ENCODE data around the gene NDFIP1.
A peak's percentile ranks its signal among the peaks of the same experiment; 100 is the strongest.

The NDFIP1 gene

GRCh38 chr5:142189813-142190212 is 81.2 kb downstream of the NDFIP1 start:
- Histone ChIP-seq H3K9ac (0 out of 22 replicates have a peak overlapping the region, but pooled peaks of 1 of the 11 experiments have one; percentile 28), H3K4me3 (no peak overlapping the region), H4K20me1 (no peaks in the 10 kb centered on the region), H3K9me3 (replicated peaks in 1 of 11) (no peaks in the 10 kb centered on the region), H3K4me1 (peaks cover 21 to 82% (median 66%) of the 10 kb centered on the region in 10 experiments), H3K27ac (0 out of 22 replicates have a peak overlapping the region, but pooled peaks of 2 of the 11 experiments have one; percentile 7), H3K27me3 (no peaks in the 10 kb centered on the region), H3K4me2 (peak overlapping the region in 9 of 11 experiments; percentile 24 to 76 (median 63); a peak in 18 of 22 replicates), H3K36me3 (no peaks in the 10 kb centered on the region)
- no peak for TF ChIP-seq Cebpa-rat (IDR thresholded peaks at IDR 0.05)

- H4K20me1 ChIP-seq = no peaks in the 10 kb centered on the region
- no peak overlapping the region for H3K4me3 ChIP-seq
- peak overlapping the region in 6 of 11 experiments; percentile 2 to 41 (median 30); a peak in 9 of 22 replicates for H3K9ac ChIP-seq
Measured at GRCh38 chr5:142191776-142192175, 83.2 kb downstream of the NDFIP1 start.

DNA sequence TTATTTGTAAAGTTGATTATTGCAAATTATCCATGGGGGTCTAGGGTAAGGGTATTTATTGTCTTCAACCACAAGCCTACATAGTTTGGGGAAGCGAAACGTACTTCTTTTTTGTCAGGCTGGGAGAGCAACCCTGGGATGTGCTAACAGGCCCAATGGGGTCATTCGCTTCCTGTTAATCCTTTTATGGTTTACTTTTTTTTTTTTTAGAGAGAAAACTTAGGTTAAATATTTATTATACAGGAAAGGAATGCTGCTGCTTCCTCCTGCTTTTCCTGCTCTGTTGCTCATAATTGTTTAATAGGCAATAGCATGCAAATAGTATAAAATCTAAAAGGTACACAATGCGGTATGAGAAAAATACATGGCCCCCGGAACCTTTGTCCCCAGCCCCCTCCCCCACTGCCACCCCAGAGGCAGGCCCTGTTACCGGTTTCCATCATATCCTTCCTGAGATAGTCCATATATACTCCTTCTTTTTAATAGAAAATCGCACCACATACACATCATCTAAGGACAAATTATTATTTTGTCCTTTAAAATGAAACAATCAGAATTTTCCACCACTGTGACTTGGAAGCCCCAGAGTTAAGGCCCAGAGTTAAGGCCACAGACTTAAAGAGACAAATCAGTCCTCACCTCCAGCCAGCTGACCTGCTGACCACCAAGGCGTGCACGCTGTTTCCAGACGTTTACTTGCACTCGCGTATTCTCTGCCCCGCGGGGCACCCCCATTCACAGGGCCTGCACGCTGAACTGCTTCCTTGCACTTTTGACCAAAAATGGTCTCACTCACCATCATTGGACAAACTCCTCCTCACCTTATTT is 83.9 kb downstream of the NDFIP1 start:
- H3K4me3 ChIP-seq = no peak overlapping the region; a peak in 1 of 20 replicates
- peaks cover 0 to 3% (median 0%) of the 10 kb centered on the region in 11 experiments; a peak in 1 of 22 replicates for H3K9me3 ChIP-seq (replicated peaks in 1 of 11)
- TF ChIP-seq Cebpa-rat (IDR thresholded peaks at IDR 0.05) = no peak
- H3K36me3 ChIP-seq = no peaks in the 10 kb centered on the region
- H3K27me3 ChIP-seq = no peaks in the 10 kb centered on the region
- peak overlapping the region in 6 of 11 experiments; percentile 2 to 52 (median 30); a peak in 10 of 22 replicates for H3K9ac ChIP-seq
- no peaks in the 10 kb centered on the region for H4K20me1 ChIP-seq
- H3K4me1 ChIP-seq = peaks cover 21 to 64% (median 55%) of the 10 kb centered on the region in 10 experiments
- H3K4me2 ChIP-seq = peak overlapping the region; percentile 57 to 92 (median 74)
- H3K27ac ChIP-seq = peak overlapping the region in 8 of 11 experiments; percentile 9 to 68 (median 58); a peak in 14 of 22 replicates

More at GRCh38 chr5:142191776-142192175, 83.2 kb downstream of the NDFIP1 start:
- Histone ChIP-seq H3K36me3 (no peaks in the 10 kb centered on the region), H3K4me1 (peaks cover 21 to 71% (median 62%) of the 10 kb centered on the region in 10 experiments), H3K4me2 (peak overlapping the region; percentile 57 to 92 (median 74)), H3K27me3 (no peaks in the 10 kb centered on the region), H3K27ac (peak overlapping the region in 9 of 11 experiments; percentile 9 to 68 (median 57); a peak in 17 of 22 replicates), H3K9me3 (replicated peaks in 1 of 11) (no peaks in the 10 kb centered on the region)
- no peak for TF ChIP-seq Cebpa-rat (IDR thresholded peaks at IDR 0.05)

DNA sequence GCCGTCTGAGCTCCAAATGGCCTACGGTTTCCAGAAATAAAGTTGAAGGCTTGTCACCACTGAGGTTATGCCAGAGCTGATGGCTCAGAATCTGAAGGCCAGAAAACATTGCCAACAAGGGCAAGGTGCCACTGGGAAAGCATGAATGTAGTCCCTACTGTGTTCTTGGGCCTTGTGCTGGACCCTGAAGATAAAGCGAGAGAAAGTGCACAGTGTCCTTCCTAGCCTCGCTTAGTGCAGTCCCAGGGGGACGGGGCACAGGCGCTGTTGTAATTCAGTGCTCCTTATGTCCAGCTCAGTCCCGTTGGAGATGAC is 84.5 kb downstream of the NDFIP1 start:
- Histone ChIP-seq H3K27ac (peak overlapping the region in 7 of 11 experiments; percentile 9 to 68 (median 60); a peak in 11 of 22 replicates), H3K27me3 (no peaks in the 10 kb centered on the region), H3K4me2 (peak overlapping the region; percentile 57 to 92 (median 74)), H3K4me1 (peaks cover 21 to 58% (median 49%) of the 10 kb centered on the region in 10 experiments), H3K36me3 (no peaks in the 10 kb centered on the region), H3K4me3 (no peak overlapping the region), H4K20me1 (no peaks in the 10 kb centered on the region), H3K9me3 (replicated peaks in 1 of 11) (peaks cover 0 to 8% (median 0%) of the 10 kb centered on the region in 11 experiments; a peak in 2 of 22 replicates), H3K9ac (peak overlapping the region in 3 of 11 experiments; percentile 18 to 52 (median 21); a peak in 2 of 22 replicates)
- no peak for TF ChIP-seq Cebpa-rat (IDR thresholded peaks at IDR 0.05)

GRCh38 chr5:142197098-142197497 is 88.5 kb downstream of the NDFIP1 start:
- Histone ChIP-seq H3K4me2 (no peak overlapping the region), H3K9ac (no peak overlapping the region), H3K4me1 (peaks cover 13 to 25% (median 18%) of the 10 kb centered on the region in 10 experiments), H3K4me3 (no peak overlapping the region), H3K36me3 (no peaks in the 10 kb centered on the region), H4K20me1 (no peaks in the 10 kb centered on the region), H3K27ac (no peak overlapping the region), H3K27me3 (no peaks in the 10 kb centered on the region), H3K9me3 (replicated peaks in 1 of 11) (peaks cover 0 to 10% (median 0%) of the 10 kb centered on the region in 11 experiments; a peak in 2 of 22 replicates)
- TF ChIP-seq Cebpa-rat (IDR thresholded peaks at IDR 0.05) = no peak

GRCh38 chr5:142197781-142198180 is 89.2 kb downstream of the NDFIP1 start:
- no peak overlapping the region for H3K9ac ChIP-seq
- H3K27ac ChIP-seq = no peak overlapping the region
- no peak overlapping the region for H3K4me2 ChIP-seq
- TF ChIP-seq Cebpa-rat (IDR thresholded peaks at IDR 0.05) = no peak
- H4K20me1 ChIP-seq = no peaks in the 10 kb centered on the region
- H3K9me3 ChIP-seq (replicated peaks in 1 of 11) = peaks cover 0 to 10% (median 0%) of the 10 kb centered on the region in 11 experiments; a peak in 2 of 22 replicates
- no peak overlapping the region for H3K4me3 ChIP-seq
- H3K4me1 ChIP-seq = peaks cover 6 to 25% (median 12%) of the 10 kb centered on the region in 10 experiments
- H3K36me3 ChIP-seq = no peaks in the 10 kb centered on the region
- no peaks in the 10 kb centered on the region for H3K27me3 ChIP-seq

DNA sequence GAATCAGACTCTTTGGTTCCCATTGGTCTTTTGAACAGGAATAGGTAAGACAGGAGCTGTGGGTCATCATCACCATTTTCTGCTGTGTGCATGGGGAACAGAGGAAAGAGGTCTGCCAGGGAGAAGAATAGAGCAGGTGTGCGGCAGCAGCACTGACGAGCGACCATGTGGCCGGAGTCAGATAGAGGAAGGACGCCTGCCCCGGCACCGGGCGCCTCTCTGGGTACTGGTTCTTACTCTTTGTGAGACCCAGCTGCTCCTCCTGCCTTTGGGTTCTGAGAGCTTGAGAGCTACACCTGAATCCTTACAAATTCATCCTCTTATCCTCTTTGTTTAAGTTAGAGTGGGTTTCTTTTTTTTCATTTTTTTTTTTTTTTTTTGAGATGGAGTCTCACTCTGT is 90.8 kb downstream of the NDFIP1 start:
- Histone ChIP-seq H3K9ac (no peak overlapping the region), H3K27me3 (no peaks in the 10 kb centered on the region), H4K20me1 (no peaks in the 10 kb centered on the region), H3K9me3 (replicated peaks in 1 of 11) (peaks cover 0 to 10% (median 0%) of the 10 kb centered on the region in 11 experiments; a peak in 2 of 22 replicates), H3K4me3 (no peak overlapping the region), H3K36me3 (no peaks in the 10 kb centered on the region), H3K4me2 (no peak overlapping the region), H3K27ac (no peak overlapping the region), H3K4me1 (peaks cover 4 to 20% (median 6%) of the 10 kb centered on the region in 10 experiments; a peak in 19 of 20 replicates)
- TF ChIP-seq Cebpa-rat (IDR thresholded peaks at IDR 0.05) = no peak

DNA sequence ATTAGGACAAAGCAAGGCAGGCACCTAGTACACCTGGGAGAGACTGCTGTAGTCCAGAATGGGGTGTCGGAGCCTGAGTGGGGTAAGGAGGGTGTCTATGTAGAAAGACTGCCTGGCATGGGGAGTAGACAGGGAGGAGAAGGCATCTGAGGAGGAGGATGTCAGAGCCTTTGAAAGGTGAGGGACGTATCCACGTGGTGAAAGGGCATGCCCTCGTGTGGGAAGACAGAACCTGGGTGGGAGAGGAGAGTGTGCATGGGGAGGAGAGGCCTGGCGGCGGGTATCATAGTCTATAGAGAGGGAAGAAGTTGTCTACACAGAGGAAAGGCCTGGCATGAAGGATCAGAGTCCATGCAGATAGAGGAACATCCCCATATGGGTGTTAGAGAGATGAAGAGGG is 91.8 kb downstream of the NDFIP1 start:
- Histone ChIP-seq H3K36me3 (no peaks in the 10 kb centered on the region), H3K9me3 (replicated peaks in 1 of 11) (peaks cover 0 to 10% (median 0%) of the 10 kb centered on the region in 11 experiments; a peak in 2 of 22 replicates), H3K4me1 (peaks cover 8 to 20% (median 15%) of the 10 kb centered on the region in 10 experiments), H3K4me2 (no peak overlapping the region), H4K20me1 (no peaks in the 10 kb centered on the region), H3K27ac (no peak overlapping the region), H3K4me3 (no peak overlapping the region), H3K9ac (no peak overlapping the region), H3K27me3 (no peaks in the 10 kb centered on the region)
- TF ChIP-seq Cebpa-rat (IDR thresholded peaks at IDR 0.05) = no peak

GRCh38 chr5:142201471-142201887 is 92.9 kb downstream of the NDFIP1 start:
- Histone ChIP-seq H4K20me1 (no peaks in the 10 kb centered on the region), H3K9me3 (replicated peaks in 1 of 11) (peaks cover 0 to 10% (median 0%) of the 10 kb centered on the region in 11 experiments; a peak in 2 of 22 replicates), H3K4me2 (peak overlapping the region in 2 of 11 experiments; percentile 10 to 23; a peak in 2 of 22 replicates), H3K9ac (no peak overlapping the region), H3K27me3 (no peaks in the 10 kb centered on the region), H3K36me3 (no peaks in the 10 kb centered on the region), H3K4me1 (peaks cover 8 to 22% (median 20%) of the 10 kb centered on the region in 10 experiments), H3K27ac (no peak overlapping the region), H3K4me3 (no peak overlapping the region)
- no peak for TF ChIP-seq Cebpa-rat (IDR thresholded peaks at IDR 0.05)
